Muscle of leg (tissue), 11 donors: ENCODE data around the gene CCN2. TPM values are rescaled to one million over a fixed set of nuclear protein-coding genes. Genes with fewer than 3 reads are reported as not detected.

Experiments
- DNase-seq: peaks from one replicate; pipeline ENCODE4 v3.0.0; 2013
- H3K27ac ChIP-seq: one replicate; pipeline ENCODE4 v1.5.1; 2013; ENCODE audit warnings: mild to moderate bottlenecking, low read length, control low read depth
- H3K27me3 ChIP-seq: one replicate; pipeline ENCODE4 v1.6.1; 2013; ENCODE audit warnings: low read length; ENCODE audit not compliant: control insufficient read depth, insufficient read depth
- H3K36me3 ChIP-seq: one replicate; pipeline ENCODE4 v1.6.1; 2013; ENCODE audit warnings: low read length; ENCODE audit not compliant: control insufficient read depth, insufficient read depth
- H3K4me1 ChIP-seq: one replicate; pipeline ENCODE4 v1.6.1; 2013; ENCODE audit warnings: low read length; ENCODE audit not compliant: control insufficient read depth, insufficient read depth
- H3K4me3 ChIP-seq: one replicate; pipeline ENCODE4 v1.5.1; 2013; ENCODE audit warnings: low read length, control low read depth
- H3K9me3 ChIP-seq: replicated peaks from 2 replicates; pipeline ENCODE4 v1.6.1; 2013; ENCODE audit warnings: low read depth, low read length; ENCODE audit not compliant: control insufficient read depth
- WGBS: methylation state at CpG from one replicate; pipeline ENCODE4 v1.1.5; 2013; ENCODE audit warnings: missing lambda C conversion rate; ENCODE audit not compliant: insufficient coverage; 5-methylcytosine and 5-hydroxymethylcytosine counted together
- polyA plus RNA-seq, 8 donors: library from polyadenylated mRNA; unstranded; fragments of 120-200 nt; gene quantifications; one replicate each; pipeline versions ENCODE4 v1.2.1 to v1.2.3, GENCODE V29; 2013; ENCODE audit warnings: inconsistent platforms in 1 of 8, low replicate concordance in 1 of 8; ENCODE audit not compliant: insufficient read length in 8 of 8, insufficient read depth in 1 of 8
- total RNA-seq: library from RNA; stranded (reverse); fragments of 120-200 nt; gene quantifications from one replicate; pipeline ENCODE4 v1.2.4, GENCODE V29; 2013

Gene CCN2
- total and polyA plus RNA-seq, 9 donors, result 16.0 to 86.5 (median 34.3) TPM

DNA sequence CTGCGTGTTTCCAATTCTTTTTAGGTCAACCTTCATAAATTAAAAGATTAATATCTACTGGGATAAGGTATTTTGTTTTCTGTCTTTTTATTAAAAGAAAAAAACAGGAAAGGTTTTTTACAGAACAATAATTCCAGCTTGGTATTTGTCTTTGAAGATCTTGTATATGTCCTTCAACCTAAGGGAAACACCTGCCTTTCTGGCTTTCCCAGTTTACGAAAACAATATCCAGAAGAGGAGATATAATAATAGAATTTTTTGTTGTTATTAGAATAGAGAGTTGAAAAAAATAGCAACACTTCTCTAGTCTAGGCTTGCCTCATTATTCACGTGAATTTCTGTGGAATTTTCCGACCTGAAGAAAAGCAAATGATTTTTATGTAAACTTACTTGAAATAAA, 37.9 kb upstream of the CCN2 start:
- no peak for DNase-seq
- H3K27me3 ChIP-seq, result no peaks in the 10 kb centered on the region
- WGBS, result no CpG with 5 or more reads among the region's 4 CpGs

GRCh38 chr6:131982740-131983259, 31.6 kb upstream of the CCN2 start:
- no peak overlapping the region for H3K27ac ChIP-seq
- WGBS, result no CpG with 5 or more reads among the region's 2 CpGs
- no peaks in the 10 kb centered on the region for H3K9me3 ChIP-seq

More for the DNA sequence above, 37.9 kb upstream of the CCN2 start:
- Histone ChIP-seq H3K9me3 (no peaks in the 10 kb centered on the region), H3K36me3 (no peaks in the 10 kb centered on the region), H3K4me3 (no peak overlapping the region), H3K4me1 (no peaks in the 10 kb centered on the region), H3K27ac (no peak overlapping the region)

DNA sequence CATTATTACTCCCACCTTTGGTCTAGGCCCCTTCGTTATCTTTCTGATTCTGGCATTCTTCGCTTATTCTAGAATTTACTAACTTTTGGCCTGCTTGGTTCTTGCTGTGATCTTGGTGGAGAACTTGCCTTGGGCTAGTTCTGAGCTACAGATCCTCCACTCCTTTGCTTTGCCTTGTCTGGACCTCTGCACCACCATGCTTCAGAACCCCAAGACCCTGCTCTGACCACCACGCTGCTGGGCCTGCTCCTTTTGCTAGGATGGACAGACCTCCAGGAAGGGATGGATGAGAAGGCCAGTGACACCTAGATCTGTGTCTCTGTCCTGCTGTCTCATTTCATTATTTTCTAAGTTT, 30.4 kb upstream of the CCN2 start:
- Histone ChIP-seq H3K4me3 (no peak overlapping the region), H3K27me3 (no peaks in the 10 kb centered on the region), H3K36me3 (no peaks in the 10 kb centered on the region), H3K27ac (no peak overlapping the region), H3K4me1 (no peaks in the 10 kb centered on the region), H3K9me3 (no peaks in the 10 kb centered on the region)
- no peak for DNase-seq
- WGBS, result 100% methylated on average over 1 of the region's 3 CpGs

More at GRCh38 chr6:131982740-131983259, 31.6 kb upstream of the CCN2 start:
- Histone ChIP-seq H3K4me1 (no peaks in the 10 kb centered on the region), H3K36me3 (no peaks in the 10 kb centered on the region), H3K27me3 (no peaks in the 10 kb centered on the region), H3K4me3 (no peak overlapping the region)
- DNase-seq, result no peak

- Histone ChIP-seq H3K4me1 (no peaks in the 10 kb centered on the region), H3K36me3 (no peaks in the 10 kb centered on the region), H3K27ac (no peak overlapping the region), H3K27me3 (no peaks in the 10 kb centered on the region), H3K4me3 (no peak overlapping the region), H3K9me3 (no peaks in the 10 kb centered on the region)
- DNase-seq, result no peak
- 39% methylated on average over 4 of the region's 8 CpGs for WGBS
Observed at GRCh38 chr6:131980791-131981623, 29.8 kb upstream of the CCN2 start.

DNA sequence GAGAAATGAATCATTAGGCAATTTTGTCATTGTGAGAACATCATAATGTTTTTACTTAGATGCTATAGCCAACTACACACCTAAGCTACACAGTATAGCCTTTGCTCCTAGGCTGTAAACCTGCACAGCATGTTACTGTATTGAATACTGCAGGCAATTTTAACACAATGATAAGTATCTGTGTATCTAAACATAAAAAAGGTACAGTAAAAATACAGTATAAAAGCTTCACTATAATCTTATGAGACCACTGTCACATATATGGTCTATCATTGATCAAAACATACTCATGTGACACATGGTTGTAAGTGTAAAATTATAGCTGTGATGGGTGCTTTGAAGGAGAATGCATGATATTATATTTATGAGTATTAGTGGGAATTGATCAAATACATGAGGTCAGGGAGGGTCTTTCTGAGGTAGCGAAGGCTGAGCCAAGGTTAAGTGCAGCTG, 29.2 kb upstream of the CCN2 start:
- DNase-seq, result no peak

DNA sequence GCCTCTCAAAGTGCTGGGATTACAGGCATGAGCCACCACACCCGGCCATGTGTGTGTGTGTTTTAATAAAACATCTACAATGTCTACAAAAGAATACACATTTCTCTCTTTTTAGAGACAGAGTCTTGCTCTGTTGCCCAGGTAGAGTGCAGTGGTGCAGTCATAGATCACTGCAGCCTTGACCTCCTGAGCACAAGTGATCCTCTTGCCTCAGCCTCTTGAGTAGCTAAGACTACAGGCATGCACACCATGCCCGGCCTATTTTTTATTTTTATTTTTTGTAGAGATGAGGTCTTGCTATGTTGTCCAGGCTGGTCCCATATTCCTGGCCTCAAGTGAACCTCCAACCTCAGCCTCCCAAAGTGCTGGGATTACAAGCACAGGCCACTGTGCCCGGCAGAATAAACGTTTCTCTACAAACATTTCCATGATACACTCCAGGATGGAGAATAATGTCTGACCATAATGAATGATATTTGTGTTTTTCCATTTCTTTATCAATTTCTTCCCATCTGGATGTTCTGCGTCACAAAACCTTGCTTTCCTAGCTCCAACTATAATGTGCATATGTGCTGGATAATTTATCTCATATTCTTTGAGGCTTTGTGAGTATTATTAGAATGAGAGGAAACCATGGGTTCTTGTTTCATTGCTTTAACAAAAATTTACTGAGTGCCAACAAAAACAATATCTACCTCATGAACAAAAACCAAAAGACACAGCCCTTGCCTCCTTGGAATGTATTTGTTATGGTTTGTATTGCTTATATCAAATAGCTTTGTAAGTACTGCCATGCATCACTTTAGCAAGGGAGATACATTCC, 28.6 kb upstream of the CCN2 start:
- Histone ChIP-seq H3K27ac (no peak overlapping the region), H3K27me3 (no peaks in the 10 kb centered on the region), H3K4me3 (no peak overlapping the region), H3K4me1 (no peaks in the 10 kb centered on the region), H3K36me3 (no peaks in the 10 kb centered on the region), H3K9me3 (no peaks in the 10 kb centered on the region)
- WGBS, result no CpG with 5 or more reads among the region's 5 CpGs
- no peak for DNase-seq

More for the DNA sequence above, 29.2 kb upstream of the CCN2 start:
- Histone ChIP-seq H3K27ac (no peak overlapping the region), H3K27me3 (no peaks in the 10 kb centered on the region), H3K4me1 (no peaks in the 10 kb centered on the region), H3K9me3 (no peaks in the 10 kb centered on the region), H3K4me3 (no peak overlapping the region), H3K36me3 (no peaks in the 10 kb centered on the region)
- 100% methylated on average over 1 of the region's 1 CpG for WGBS

DNA sequence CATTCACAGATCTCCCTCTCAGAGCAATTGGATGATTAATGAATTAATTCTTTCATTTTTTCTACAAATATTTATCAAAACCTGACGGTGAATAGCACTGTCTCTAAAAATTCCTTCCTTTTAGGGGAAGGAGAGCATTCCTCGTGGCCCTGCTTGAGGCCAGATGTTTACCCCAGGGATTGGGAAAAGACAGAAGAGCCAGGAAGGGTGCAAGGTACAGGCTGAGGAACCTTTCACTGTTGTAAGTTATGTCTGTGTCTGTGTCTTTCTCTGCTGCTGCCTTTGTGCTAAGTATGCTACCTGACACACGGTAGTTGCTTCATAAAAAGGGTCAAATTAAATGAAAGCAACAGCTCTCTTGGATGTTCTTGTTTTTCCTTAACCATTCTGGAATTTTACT, 27.4 kb upstream of the CCN2 start:
- Histone ChIP-seq H3K9me3 (no peaks in the 10 kb centered on the region), H3K36me3 (no peaks in the 10 kb centered on the region), H3K4me3 (no peak overlapping the region), H3K27me3 (no peaks in the 10 kb centered on the region), H3K27ac (no peak overlapping the region), H3K4me1 (no peaks in the 10 kb centered on the region)
- no CpG with 5 or more reads among the region's 3 CpGs for WGBS
- peak; percentile 39 for DNase-seq

GRCh38 chr6:131976545-131977061, 25.4 kb upstream of the CCN2 start:
- WGBS, result no CpG with 5 or more reads among the region's 6 CpGs
- DNase-seq, result no peak
- Histone ChIP-seq H3K4me1 (no peaks in the 10 kb centered on the region), H3K9me3 (no peaks in the 10 kb centered on the region), H3K27me3 (no peaks in the 10 kb centered on the region), H3K36me3 (no peaks in the 10 kb centered on the region), H3K4me3 (no peak overlapping the region), H3K27ac (no peak overlapping the region)

GRCh38 chr6:131972741-131973140, 21.6 kb upstream of the CCN2 start:
- no peaks in the 10 kb centered on the region for H3K27me3 ChIP-seq
- no peak overlapping the region for H3K4me3 ChIP-seq
- H3K4me1 ChIP-seq, result no peaks in the 10 kb centered on the region
- no peaks in the 10 kb centered on the region for H3K36me3 ChIP-seq
- H3K9me3 ChIP-seq, result no peaks in the 10 kb centered on the region
- WGBS, result no CpG with 5 or more reads among the region's 2 CpGs
- no peak overlapping the region for H3K27ac ChIP-seq
- DNase-seq, result peak; percentile 66
